ENCODE results near the gene THAP4. TPM values are rescaled to one million over a fixed set of nuclear protein-coding genes. Genes with fewer than 3 reads are reported as not detected.

THAP4 gene
- total and polyA plus RNA-seq, 2 of the 4 experiments (the other 2 are of a cell fraction) = 33.9 to 55.1 TPM

DNA sequence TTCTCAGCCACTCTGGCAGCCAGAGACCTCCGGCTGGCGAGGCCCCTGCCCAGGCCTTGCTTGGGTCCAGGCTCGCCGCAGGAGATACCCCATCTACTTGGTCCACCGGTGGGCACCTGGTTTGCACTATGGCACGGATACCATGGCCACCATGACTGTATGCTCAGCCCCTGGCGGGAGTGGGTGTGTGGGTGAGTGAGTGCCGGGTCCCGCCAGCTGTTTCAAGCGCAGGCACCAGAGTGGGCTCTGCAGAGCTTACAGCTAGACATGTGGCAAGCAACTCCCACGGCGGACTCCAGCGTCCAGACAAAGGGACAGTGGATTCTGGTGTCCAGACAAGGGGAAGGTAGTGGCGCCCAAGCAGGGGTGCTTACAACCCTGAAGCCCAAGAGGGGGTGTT, 2.0 kb upstream of the THAP4 start:
- peaks cover 3% of the 10 kb centered on the region; the same call in 1 of the 2 replicates for H3K4me1 ChIP-seq (ENCODE audit: control insufficient read depth, insufficient read depth, low read length)
- H3K23ac ChIP-seq (ENCODE audit: low read depth, low read length) = peak overlapping the region; percentile 57; the same call in 1 of the 2 replicates
- CTCF ChIA-PET = interaction anchor here (1.1 to 1.6 kb wide), 2 partner anchors 9 to 26 kb away, joined by 3 to 4 read pairs; no protein-coding TSS in a partner anchor
- BruUV-seq (replicated peaks) = no TSS peak
- peaks cover 65% of the 10 kb centered on the region for H4K20me1 ChIP-seq (ENCODE audit: insufficient read depth, low read length)
- no peak overlapping the region for H4K8ac ChIP-seq (ENCODE audit: low read depth in 2 of 2, low read length in 2 of 2)
- no peak overlapping the region for H2AK5ac ChIP-seq (ENCODE audit: low read depth, low read length)
- 100% methylated on average over 1 of the region's 14 CpGs; no CpG with 5 or more reads in 1 of the 2 experiments for WGBS, 2 experiments (ENCODE audit: extremely low coverage in 2 of 2, insufficient read length in 1 of 2)
- no peak overlapping the region for H3K4ac ChIP-seq (ENCODE audit: low read depth, low read length)
- TF ChIP-seq CEBPB (IDR thresholded peaks at IDR 0.05; ENCODE audit: low read depth, low read length) = no peak
- no peak for TF ChIP-seq MAFK (IDR thresholded peaks at IDR 0.05; ENCODE audit: low read depth, low read length)
- no peak for TF ChIP-seq RAD21 (IDR thresholded peaks at IDR 0.05; ENCODE audit: low read length)
- no peak for TF ChIP-seq NFE2L2 (IDR thresholded peaks at IDR 0.05; ENCODE audit: low read depth, low read length)
- H3K9ac ChIP-seq (ENCODE audit: low read depth, low read length) = no peak overlapping the region
- DNase-seq = no peak
- ATAC-seq (ENCODE audit: low read depth) = no peak
- H3K27me3 ChIP-seq (ENCODE audit: control insufficient read depth, insufficient read depth, low read length) = no peaks in the 10 kb centered on the region
- no peak overlapping the region for H2AK9ac ChIP-seq (replicated peaks; ENCODE audit: low read depth, low read length, poor library complexity)
- no peak overlapping the region for H2BK20ac ChIP-seq (ENCODE audit: low read depth, low read length)
- dilution Hi-C loops (cut with HindIII; ENCODE audit: low sequenced_read_pairs, unreplicated experiment) (no loop called here), in situ Hi-C loops (cut with MboI; ENCODE audit: low sequenced_read_pairs) (no loop called here), intact Hi-C loops (cut with micrococcal nuclease) (loop anchor here (5.0 kb wide), 2 partner anchors 132 to 282 kb away; partner anchors contain the start of genes FARP2 and STK25)
- no peak overlapping the region for H3K14ac ChIP-seq (replicated peaks; ENCODE audit: low read depth, low read length)
- H2BK120ac ChIP-seq (ENCODE audit: low read depth, low read length) = no peak overlapping the region
- no peak overlapping the region for H3K56ac ChIP-seq (ENCODE audit: extremely low read depth, insufficient read depth, low read length)
- H3K79me1 ChIP-seq (ENCODE audit: low read depth in 1 of 2, low read length in 2 of 2) = peaks cover 32 to 71% of the 10 kb centered on the region in 2 experiments
- H3K36me3 ChIP-seq (ENCODE audit: control insufficient read depth, insufficient read depth, low read length) = peaks cover 8% of the 10 kb centered on the region; the same call in 1 of the 2 replicates
- peaks cover 11% of the 10 kb centered on the region for H3K9me1 ChIP-seq (ENCODE audit: insufficient read depth, low read length)
- no peak overlapping the region for H3K18ac ChIP-seq (ENCODE audit: low read depth, low read length)
- H4K5ac ChIP-seq (ENCODE audit: low read depth, low read length) = no peak overlapping the region
- H2BK15ac ChIP-seq (ENCODE audit: low read depth, low read length) = no peak overlapping the region
- H3K27ac ChIP-seq (ENCODE audit: insufficient read depth, low read length) = no peak overlapping the region
- H2AFZ ChIP-seq (replicated peaks; ENCODE audit: low read length, poor library complexity) = no peak overlapping the region
- peak overlapping the region; percentile 33; the same call in 1 of the 2 replicates for H3K4me2 ChIP-seq (ENCODE audit: low read depth, low read length)
- H4K91ac ChIP-seq (ENCODE audit: insufficient read depth, low read depth, low read length) = no peak overlapping the region
- H2BK5ac ChIP-seq (ENCODE audit: low read depth, low read length, poor library complexity, severe bottlenecking) = no peak overlapping the region
- POLR2A ChIA-PET (ENCODE audit: unreplicated experiment) = no interaction called here
- no peak overlapping the region for H3K4me3 ChIP-seq (ENCODE audit: insufficient read depth, low read depth, low read length)
- H3K9me3 ChIP-seq (ENCODE audit: control insufficient read depth, insufficient read depth, low read length) = no peaks in the 10 kb centered on the region
